NCI-H82 (cell line): ENCODE results near the gene ERC2.
"Not testable (repeated sequence)": the region's sequence is repeated elsewhere in the genome, so short reads cannot be mapped to it uniquely, and the experiment has no call there.

Source experiments
- DNase-seq: peaks from one replicate; lab custom pipeline; 2025; lab: John Stamatoyannopoulos, UW

Gene ERC2

GRCh38 chr3:56309465-56309864 lies 158.8 kb downstream of the ERC2 start:
- no peak for DNase-seq

GRCh38 chr3:56308471-56308870 lies 159.8 kb downstream of the ERC2 start:
- no peak for DNase-seq

- no peak for DNase-seq
Measured at GRCh38 chr3:56304069-56304468, 164.2 kb downstream of the ERC2 start.

DNA sequence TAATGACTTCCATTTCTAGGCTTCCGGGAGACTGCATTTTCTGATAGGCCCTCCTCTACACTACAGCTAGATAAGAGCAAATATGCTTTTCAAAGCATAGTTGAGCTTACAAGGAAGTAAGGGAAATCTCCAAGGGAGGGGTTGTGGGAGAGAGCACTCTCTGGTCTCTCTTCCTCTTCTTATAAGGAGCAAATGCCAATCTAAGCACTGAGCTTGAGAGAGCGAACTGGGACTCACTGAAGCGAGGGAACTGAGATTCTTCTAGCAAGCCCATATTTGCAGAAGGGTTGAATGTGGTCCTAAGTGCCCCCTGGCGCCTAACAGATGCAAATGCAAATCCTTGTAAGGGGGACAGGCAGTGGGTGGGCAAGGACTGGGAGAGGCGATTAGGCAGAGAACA lies 164.8 kb downstream of the ERC2 start:
- peak; percentile 79 for DNase-seq

DNA sequence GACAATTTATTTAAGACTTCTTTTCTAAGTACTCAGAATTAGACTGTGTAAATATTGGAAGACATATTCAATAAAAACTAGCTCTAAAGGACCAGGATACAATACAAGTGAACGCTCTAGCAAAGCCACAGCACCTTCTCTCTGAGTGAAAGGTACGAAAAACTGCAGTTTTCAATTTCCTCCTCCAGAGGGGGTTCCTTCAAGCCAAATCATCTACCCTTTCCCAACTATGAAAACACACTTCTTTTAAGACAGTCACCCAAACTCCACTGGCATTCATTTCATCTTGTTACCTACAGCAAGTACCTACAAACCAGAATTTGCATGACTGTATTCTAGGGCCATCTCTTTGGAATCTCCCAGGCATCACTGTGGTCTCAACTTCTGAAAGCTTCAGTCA lies 165.8 kb downstream of the ERC2 start:
- DNase-seq, result peak; percentile 18

DNA sequence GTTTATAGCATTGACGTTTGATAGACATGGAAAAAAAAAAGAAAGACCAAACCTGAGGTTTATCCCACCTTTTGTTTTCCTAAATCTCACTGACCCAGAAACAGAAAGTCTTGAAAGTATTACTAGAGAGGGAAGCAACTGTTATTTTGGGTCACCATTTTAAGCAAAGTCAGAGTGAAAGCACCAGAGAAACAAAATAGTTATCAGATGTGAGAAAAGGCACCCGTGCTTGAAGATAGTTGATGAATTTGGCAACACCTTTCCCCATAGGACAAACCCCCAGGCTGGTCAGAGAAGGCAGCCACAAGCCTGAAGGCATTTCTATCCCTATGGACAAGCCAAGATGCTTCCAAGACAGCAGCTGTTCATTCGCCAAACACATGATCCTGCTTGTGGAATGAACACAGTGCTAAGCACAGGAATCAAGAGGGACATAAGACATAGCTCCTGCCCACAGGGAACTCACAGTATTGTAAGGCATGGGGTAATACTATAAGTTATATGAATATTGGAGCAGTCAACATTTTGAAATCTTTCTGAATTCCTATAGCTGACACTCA lies 170.9 kb downstream of the ERC2 start:
- no peak for DNase-seq

- no peak for DNase-seq
Measured at GRCh38 chr3:56296361-56296760, 171.9 kb downstream of the ERC2 start.

- DNase-seq, result no peak
Measured at GRCh38 chr3:56295161-56295560, 173.1 kb downstream of the ERC2 start.

DNA sequence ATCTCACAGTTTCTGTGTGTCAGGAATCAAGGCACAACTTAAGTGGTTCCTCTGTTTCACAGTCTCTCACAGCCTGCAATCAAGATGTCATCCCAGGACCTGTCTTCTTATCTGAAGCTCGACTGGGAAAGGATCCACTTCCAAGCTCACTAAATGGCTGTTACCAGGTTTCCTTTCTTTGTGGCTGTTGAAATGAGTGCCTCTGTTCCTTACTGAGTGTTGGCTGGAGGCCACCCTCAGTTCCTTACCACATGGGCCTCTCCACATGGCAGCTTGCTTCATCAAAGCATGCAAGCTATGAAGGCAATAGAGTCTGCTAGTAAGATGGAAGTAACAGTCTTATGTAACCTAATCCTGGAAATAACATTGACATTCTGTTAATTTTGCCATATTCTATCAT lies 174.0 kb downstream of the ERC2 start:
- no peak for DNase-seq

DNA sequence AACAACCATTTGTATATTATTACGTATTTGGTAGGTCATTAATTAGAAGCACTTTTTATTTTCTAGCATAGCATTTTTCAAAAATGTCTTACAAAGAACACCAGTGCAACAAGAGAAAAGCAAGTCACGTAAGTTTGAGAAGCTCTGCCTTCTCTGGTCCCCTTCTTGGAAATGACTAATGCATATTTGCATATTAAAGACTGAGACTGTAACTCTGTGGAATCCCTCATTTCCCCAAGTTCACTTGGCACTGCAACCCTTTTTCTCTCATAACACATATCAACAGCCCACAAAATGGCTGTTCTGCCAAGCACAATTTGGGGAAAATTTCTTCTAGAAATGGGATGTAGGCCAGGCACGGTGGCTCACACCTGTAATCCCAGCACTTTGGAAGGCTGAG lies 176.3 kb downstream of the ERC2 start:
- DNase-seq, result no peak

DNA sequence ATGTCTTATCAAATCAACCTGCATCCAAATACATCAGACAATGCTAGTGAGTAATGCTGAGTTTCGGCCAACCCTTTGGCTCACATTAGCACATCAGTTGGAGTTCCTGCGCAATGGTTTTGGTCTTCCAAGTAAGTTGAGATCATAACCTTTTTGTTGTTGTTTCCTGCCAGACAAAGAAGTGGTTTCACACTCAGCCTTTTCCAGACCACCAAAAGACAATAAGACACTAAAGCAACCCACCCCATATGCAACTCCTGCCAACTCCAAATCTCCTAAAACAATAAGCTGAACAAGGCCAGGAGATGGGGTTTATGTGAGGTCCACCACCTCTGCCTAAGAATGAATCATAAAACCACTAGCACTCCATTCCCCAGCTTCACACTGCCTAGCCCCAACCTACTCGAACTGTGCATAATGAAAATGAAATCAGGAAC lies 177.0 kb downstream of the ERC2 start:
- peak; percentile 29 for DNase-seq

- DNase-seq, result no peak
Measured at GRCh38 chr3:56290374-56290773, 177.9 kb downstream of the ERC2 start.

- no peak for DNase-seq
Measured at GRCh38 chr3:56288258-56288657, 180.0 kb downstream of the ERC2 start.

DNA sequence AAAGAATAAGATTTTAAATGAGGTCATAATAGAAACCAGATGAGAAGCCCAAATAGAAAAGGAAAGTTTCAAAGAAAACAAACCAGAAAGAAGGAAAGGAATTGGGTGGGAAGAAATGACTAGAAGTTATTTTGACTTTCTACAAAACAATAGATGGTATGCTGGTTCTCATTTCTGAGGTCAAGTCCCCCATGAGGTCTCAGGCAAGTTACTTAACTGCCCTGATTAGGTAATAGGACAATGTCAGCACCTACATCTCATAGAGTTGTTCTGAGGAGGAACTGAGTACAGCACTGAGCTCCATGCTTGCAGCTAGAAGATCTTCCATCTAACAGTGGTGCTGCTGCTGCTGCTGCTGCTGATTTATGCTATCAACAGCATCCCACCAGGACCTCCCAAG lies 185.9 kb downstream of the ERC2 start:
- no peak for DNase-seq

- DNase-seq, result no peak
Measured at GRCh38 chr3:56277236-56277635, 191.0 kb downstream of the ERC2 start.

DNA sequence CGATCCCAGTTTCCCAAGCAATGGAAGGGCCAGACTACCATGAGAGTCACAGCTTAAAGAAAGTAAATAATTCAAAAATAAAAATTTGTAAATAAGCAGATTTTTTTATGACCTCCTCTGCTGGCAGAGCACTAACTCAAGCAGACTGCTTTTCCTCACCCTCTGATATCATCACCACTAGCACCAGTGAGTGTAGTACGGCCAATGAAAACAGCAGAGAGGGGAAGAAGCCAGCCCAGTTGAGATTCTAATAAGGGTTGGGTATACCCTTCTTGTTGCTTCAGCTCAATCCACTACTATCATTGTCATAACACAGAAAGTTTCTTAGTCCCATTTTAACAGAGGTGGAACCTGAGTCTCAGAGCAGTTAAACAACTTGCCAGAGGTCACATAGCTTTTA lies 193.1 kb downstream of the ERC2 start:
- no peak for DNase-seq

GRCh38 chr3:56269755-56270535 lies 198.3 kb downstream of the ERC2 start:
- DNase-seq, result no peak

DNA sequence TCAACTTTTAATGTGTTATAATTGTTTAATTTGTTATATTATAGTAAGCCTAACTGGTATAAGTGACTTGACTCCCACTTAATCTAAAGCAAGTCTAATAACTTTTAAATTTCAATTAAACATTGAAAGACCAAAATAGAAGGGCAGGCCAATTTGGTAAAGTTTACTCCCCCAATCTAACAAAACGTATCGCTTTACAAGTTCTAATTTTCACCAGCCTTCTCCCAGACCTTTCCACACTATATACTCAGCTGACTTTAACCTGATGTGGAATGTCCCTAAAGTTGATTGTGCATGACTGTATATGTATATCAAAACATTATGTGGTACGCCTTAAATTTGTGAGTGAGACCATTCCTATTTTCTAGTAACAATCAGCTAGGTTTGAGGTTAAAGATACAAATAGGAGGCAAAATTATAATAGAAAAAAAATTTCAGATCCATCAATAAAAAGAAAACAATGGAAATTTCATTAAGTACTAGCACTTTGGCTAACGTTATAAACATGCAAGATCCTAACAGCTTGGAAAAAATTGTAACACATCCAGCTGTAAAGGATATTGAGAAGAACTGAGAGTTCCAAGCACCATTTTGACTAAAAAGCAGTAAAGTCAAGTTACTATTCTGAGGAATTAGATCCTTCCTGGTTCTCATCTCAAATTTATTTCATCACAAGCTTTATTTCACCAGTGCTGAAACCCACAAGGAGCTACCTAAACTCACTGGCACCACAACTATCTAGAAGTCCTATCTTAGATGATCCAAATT lies 199.5 kb downstream of the ERC2 start:
- DNase-seq, result no peak

DNA sequence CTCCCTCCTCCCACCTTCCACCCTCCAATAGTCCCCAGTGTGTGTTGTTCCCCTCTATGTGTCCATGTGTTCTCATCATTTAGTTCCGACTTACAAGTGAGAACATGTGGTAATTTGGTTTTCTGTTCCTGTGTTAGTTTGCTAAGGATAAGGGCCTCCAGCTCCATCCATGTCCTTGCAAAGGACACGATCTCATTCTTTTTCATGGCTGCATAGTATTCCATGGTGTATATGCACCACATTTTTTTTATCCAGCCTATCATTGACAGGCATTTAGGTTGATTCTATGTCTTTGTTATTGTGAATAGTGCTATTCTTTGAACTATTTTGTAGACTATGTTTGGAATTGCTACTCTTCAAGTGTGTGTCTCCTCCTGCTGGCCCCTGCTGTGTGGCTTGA lies 206.4 kb downstream of the ERC2 start:
- DNase-seq, result not testable (repeated sequence)

GRCh38 chr3:56260262-56260661 lies 208.0 kb downstream of the ERC2 start:
- DNase-seq, result no peak

DNA sequence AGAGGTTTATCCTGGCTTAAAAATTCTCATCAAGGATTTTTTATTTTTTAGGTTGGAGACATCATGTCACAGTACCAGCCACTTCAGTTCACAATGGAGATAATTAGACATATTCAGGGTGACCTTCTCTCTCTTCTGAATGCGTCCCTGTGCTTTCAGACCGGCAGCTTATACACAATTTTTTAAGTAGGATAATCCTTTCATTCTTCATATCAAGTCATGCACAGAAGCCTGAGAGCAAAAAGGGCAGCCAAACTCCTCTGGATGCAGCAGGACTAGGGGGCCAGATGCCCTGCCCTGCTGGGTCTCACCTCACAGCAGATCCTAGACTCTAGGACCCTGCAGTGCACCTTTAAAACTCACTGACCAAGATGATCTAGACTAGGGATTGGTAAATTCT lies 210.4 kb downstream of the ERC2 start:
- DNase-seq, result peak; percentile 7

GRCh38 chr3:56254835-56255234 lies 213.4 kb downstream of the ERC2 start:
- no peak for DNase-seq
